Uterus (tissue), 2 donors: Measurements from ENCODE around the gene HADHB.

ENCODE experiments used
- POLR2A ChIP-seq, 2 donors: fragments of 450-650 bp; IDR thresholded peaks; one replicate each; pipeline ENCODE4 v1.6.1; 2016; ENCODE audit warnings: antibody characterized with exemption in 2 of 2, mild to moderate bottlenecking in 1 of 2, moderate library complexity in 1 of 2
- TF ChIP-seq, protein P1 (sequence below), 4 experiments: fragments of 200-600 bp in 2 of 4; fragments of 450-650 bp in 2 of 4; sonication (generic) in 2 of 4; IDR thresholded peaks; one replicate each; pipeline ENCODE4 v1.5.1; 2016 to 2019; ENCODE audit warnings: antibody characterized with exemption in 4 of 4, mild to moderate bottlenecking in 2 of 4, moderate library complexity in 1 of 4

DNA sequence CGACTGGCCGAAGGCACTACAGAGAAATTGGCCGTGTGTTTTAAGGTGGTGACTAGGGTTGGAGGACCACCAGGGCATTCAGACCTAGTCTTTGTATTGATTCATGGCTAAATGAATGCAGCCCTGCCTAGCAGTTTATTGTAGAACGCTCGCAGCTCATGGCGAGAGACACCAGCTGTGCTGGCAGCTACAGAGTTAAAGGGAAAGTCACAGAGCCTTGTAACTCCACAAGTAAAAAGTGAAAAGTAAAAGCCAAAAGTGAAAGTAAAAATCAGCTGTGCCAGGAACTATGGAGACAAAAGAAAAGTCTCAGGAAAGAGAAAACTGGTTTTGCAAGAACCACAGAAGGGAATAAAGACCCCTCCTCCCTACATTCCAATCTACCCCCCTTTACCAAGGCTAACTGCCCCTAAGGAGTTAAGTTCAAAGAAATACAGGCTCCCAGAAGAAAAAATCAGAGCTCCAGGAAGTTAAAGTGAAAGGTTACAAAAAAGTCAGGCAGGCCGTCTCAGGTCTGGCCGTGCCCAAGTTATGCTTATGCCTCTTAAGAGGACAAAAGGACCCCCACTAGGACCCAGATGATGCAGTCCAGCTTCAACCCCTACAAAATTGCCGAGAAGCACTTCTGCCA is 54.8 kb downstream of the HADHB start:
- TF ChIP-seq, protein P1, sequence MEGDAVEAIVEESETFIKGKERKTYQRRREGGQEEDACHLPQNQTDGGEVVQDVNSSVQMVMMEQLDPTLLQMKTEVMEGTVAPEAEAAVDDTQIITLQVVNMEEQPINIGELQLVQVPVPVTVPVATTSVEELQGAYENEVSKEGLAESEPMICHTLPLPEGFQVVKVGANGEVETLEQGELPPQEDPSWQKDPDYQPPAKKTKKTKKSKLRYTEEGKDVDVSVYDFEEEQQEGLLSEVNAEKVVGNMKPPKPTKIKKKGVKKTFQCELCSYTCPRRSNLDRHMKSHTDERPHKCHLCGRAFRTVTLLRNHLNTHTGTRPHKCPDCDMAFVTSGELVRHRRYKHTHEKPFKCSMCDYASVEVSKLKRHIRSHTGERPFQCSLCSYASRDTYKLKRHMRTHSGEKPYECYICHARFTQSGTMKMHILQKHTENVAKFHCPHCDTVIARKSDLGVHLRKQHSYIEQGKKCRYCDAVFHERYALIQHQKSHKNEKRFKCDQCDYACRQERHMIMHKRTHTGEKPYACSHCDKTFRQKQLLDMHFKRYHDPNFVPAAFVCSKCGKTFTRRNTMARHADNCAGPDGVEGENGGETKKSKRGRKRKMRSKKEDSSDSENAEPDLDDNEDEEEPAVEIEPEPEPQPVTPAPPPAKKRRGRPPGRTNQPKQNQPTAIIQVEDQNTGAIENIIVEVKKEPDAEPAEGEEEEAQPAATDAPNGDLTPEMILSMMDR (IDR thresholded peaks at IDR 0.05), result no peak
- TF ChIP-seq POLR2A (IDR thresholded peaks at IDR 0.05), result no peak
